UCSD-AML1 (cell line): ENCODE results near the gene TULP4.
"Not testable (repeated sequence)": the region's sequence is repeated elsewhere in the genome, so short reads cannot be mapped to it uniquely, and the experiment has no call there.

ENCODE experiments used
- DNase-seq: peaks from one replicate; lab custom pipeline; 2025; ENCODE audit not compliant: unreplicated experiment; lab: John Stamatoyannopoulos, UW

The TULP4 gene

DNA sequence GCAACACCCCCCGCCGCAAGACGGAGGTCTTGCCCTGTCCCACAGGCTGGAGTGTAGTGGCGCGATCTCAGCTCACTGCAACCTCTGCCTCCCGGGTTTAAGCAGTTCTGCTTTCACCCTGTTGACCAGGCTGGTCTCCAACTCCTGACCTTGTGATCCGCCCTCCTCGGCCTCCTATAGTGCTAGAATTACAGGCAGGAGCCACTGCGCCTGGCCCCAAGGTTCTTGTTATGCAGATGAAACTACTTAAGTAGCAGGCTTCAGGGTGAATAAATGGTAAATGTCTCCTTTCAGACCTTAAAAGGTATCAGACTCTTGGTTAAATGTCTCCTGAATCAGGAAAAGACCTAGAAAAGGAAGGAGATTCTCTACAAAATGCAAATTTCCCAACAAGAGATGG, 152.2 kb downstream of the TULP4 start:
- no peak for DNase-seq

- no peak for DNase-seq
Measured at GRCh38 chr6:158465257-158465656, 153.0 kb downstream of the TULP4 start.

DNA sequence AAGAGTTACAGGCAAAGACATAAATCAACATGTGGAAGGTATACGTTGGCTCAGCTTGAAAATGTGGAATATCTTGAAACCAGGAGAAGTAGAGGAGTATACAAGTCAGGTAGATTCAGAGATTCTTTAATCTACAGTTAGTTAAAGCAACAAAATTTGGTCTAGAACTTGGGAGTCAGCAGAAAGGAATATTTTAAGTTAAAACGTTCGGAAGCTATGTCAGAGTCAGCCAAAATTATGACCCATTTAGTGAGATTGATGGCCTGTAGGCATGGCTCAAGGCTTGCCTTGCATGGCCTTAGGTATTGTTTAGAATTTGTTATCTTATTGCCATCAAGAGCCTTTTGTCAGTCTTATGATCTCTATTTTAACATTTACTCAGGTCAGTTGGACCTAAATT, 153.5 kb downstream of the TULP4 start:
- DNase-seq = no peak

- DNase-seq = no peak
Measured at GRCh38 chr6:158467923-158468322, 155.7 kb downstream of the TULP4 start.

DNA sequence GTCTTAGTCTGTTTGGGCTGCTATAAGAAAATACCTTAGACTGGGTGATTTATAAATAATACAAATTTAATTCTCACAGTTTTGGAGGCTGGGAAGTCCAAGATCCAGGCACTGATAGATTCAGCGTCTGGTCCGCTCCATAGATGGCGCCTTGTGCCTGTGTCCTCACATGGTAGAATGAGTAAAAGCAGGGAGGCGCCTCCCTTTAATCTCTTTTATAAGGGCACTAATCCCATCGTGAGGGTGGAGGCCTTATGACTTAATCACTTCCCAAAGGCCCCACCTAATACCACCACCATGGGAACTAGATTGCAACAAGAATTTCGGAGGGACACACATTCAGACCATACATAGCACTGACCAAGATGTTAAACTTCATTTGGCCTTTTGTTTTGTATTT, 156.4 kb downstream of the TULP4 start:
- DNase-seq = no peak

- not testable (repeated sequence) for DNase-seq
Measured at GRCh38 chr6:158470023-158470422, 157.8 kb downstream of the TULP4 start.

DNA sequence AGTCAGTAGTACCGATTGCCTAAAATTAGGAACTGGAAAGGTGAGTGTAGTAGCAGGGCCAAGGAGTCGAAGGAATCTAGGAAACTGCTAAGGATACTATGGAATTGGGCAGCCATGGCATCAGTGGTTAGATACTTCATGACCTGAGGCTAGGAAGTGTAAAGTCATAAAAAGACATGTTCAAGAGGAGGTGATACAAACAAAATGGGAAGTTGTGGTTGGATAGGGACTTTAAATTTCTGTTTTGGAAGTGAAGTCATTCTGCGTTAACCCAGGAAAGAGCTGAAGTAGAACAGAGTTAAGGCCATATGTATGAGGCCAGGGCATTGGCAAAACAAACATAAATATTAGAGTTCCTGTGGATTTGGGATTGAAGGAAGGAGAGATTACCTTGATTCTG, 159.1 kb downstream of the TULP4 start:
- no peak for DNase-seq

DNA sequence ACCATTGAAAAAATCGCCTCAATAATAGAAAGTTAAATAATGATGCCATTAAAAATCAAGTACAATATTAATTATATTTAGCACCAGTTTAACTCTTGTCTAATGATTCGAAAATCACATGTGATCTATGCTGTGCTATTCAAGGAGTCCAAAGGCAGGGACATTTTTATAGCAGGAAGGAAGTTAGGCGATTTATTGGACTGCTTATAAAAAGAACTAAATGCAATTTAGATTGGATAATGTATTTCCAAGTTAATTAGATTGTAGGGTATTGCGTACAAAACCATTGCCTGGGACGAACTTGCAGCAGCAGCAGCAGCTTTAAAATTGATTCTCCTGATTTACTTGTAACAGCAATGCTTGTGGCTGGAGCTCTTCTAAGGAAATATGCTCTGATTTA, 160.2 kb downstream of the TULP4 start:
- DNase-seq = no peak

- no peak for DNase-seq
Measured at GRCh38 chr6:158474961-158475343, 162.7 kb downstream of the TULP4 start.

DNA sequence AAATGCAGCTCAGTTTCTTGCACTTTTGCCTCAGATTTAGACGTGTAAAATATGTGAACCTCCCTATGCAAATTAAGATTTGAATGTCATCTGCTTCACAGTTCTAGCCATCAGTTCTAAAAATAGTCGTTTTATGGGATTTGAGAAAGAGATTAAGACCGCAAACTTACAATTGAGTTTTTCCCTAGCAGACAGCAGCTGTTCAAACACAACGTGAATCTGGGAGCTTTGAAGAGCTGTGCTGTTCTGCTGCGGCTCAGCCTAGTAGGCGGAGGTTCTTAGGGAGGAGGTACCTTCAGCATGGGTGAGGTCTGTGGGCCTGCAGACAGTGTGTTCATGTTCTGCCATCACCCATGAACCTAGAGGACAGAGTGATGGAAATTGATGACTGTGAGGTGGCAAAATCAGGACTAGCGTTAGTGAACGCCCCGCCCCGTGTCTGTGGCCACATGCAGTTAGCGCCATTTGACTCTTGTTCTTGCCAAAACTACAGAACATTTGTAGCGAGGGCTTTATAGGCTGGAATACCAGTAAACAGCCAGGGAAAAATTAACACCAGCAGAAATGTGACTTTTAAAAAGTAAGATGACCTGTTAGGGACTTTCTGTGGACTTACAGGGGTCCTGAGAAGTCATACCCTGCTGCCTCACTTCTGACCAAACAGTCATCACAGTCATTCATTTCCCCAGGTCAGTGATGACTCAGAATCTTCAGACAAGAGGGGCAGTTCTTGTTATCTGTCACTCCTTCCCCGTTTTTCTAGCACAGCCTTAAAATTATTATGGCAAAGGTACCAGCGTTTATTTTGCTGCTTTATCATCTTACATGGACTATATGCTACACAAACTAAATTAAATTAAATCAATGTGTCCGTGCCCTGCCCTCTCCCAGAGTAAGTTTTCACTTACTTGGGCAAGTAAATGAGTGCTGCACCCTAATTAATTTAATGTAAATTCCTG, 163.4 kb downstream of the TULP4 start:
- no peak for DNase-seq

GRCh38 chr6:158476389-158476788, 164.1 kb downstream of the TULP4 start:
- no peak for DNase-seq

- DNase-seq = not testable (repeated sequence)
Measured at GRCh38 chr6:158477722-158478121, 165.5 kb downstream of the TULP4 start.

DNA sequence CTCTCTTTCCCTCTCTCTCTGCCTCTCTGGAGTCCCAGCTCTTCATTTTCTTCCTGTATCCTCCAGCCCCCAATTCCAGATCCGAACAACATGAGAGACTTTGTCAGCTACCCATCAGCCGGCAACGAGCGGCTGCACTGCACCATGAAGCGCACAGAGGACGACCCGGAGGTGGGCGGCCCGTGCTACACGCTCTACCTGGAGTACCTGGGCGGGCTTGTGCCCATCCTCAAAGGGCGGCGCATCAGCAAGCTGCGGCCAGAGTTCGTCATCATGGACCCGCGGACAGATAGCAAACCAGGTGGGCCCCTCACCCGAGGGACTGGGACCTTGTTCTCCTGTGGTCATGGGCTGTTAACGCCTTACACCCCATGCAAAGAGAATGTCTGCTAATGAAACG, 168.7 kb downstream of the TULP4 start:
- DNase-seq = no peak

DNA sequence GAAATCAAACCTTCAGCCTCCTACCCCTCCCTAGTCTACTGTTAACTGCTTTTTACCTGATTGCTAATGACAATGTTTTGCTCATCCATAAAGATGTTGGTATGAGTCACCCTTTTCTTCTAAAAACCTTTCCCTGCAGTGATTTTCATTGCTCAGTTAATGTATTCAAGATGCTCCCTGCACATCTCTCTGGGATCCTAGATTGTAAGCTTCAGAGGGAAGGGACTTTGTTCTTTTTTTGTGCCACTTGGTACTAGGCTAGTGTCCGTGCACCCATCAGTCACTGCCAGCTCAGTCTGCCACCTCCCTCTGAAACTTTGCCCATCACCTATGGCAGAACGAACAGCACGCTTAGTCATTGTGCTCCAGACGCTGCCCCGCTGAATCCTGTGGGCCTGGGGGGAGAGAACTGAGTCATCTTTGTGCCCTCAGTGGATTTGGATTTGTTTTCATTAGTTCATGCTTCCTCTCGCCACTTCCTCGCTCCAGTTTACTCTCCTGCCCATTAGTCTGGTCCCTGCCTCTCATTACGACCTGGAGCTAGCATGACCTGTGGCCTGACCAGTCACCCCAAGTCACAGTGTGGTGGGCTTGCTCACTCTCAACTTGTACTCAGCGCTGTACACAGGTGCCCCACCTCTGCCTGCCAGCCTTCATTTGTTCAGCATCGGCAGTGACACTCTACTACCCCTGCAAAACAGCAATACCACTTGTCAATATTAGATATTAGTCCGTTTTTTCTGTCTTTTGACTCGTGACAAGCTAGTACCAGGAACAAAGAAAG, 169.6 kb downstream of the TULP4 start:
- no peak for DNase-seq

GRCh38 chr6:158485431-158485830, 173.2 kb downstream of the TULP4 start:
- DNase-seq = no peak

DNA sequence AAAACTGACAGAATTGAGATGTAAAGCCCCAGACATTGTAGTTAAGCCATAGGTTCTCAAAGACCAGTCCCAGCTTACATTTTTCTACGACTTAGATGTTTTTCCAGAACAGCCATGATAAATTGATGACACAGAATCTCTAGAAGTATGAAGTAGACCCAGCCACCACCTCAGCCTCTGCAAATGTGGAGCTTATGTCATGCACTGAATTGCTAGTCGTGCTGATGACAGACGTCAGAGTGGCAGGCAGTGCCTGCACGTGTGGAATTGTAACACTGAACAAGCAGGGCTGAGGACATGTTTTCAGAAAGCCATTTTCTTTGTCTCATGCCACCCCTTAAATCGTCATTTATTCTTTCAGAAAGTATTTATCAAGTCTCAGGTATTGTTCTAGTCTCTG, 175.2 kb downstream of the TULP4 start:
- no peak for DNase-seq

DNA sequence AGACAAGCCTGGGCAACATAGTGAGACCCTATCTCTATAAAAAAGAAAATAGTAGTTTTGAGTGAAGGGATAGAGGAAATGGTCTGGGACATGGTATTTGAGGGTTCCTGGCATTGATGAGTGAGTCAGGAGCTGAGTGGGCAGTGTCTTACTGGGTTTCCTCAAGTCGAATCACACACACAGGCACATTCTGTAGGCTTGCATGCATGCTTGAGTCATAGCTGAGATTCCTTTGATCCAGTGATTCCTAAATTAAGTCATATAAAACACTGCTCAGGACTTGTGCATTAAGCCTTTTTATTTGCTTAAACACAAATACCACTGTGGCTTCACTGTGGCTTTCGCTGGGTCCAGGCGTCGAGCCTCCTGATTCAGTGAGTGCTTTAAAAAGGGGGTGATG, 175.8 kb downstream of the TULP4 start:
- no peak for DNase-seq

DNA sequence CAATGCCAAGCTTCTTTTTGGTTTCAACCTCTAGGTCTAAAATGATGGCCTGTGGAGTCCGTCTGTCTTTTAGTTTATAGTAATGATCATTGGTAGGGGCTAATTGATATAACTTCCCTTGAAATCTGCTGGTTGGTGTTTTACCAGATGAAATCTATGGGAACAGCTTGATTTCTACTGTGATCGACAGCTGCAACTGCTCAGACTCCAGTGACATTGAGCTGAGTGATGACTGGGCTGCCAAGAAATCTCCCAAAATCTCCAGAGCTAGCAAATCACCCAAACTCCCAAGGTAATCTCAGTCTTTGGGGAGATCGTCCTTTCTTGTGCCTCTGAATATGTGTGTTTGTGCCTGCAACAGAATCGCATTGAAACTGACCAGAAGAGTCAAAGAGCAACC, 177.2 kb downstream of the TULP4 start:
- no peak for DNase-seq

DNA sequence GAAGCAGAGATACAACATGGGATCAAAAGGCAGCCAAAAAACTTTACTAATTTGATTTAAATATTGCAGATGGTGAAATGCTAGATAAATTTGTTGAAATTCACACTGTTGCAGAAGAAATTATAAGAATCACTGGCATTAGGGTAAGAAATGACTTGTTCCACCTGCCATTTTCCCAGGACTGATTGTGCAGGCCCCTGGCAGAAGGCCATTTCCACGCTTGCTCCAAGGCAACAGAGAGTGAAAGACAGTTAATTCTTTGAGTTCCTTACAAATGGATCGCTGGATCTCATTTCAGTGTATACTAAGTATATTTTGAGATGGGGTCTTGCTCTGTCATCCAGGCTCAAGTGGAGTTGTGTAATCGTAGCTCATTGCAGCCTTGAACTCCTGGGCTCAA, 180.6 kb downstream of the TULP4 start:
- DNase-seq = no peak

- no peak for DNase-seq
Measured at GRCh38 chr6:158496700-158497099, 184.4 kb downstream of the TULP4 start.

DNA sequence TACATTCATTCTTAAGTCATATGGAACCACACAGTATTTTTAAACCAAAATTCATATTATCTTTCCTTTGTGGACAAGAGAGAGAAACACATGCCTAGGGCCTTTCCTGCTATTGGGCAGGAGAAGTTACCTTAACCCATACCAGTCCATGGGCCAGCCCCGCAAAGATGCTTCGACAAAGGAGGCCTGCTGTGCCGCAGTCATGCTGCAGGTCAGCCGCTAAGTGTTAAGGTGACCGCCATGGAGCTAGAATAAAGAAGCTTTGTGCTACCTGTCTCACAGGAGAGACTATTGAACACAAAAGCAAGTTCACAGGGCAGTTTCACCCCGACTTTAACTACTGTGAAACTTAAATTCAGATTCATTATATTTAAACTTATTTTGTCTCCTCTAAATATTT, 185.4 kb downstream of the TULP4 start:
- DNase-seq = no peak

- DNase-seq = no peak
Measured at GRCh38 chr6:158498362-158498761, 186.1 kb downstream of the TULP4 start.
